Measurements from ENCODE around the gene KCTD5.

The KCTD5 gene

DNA sequence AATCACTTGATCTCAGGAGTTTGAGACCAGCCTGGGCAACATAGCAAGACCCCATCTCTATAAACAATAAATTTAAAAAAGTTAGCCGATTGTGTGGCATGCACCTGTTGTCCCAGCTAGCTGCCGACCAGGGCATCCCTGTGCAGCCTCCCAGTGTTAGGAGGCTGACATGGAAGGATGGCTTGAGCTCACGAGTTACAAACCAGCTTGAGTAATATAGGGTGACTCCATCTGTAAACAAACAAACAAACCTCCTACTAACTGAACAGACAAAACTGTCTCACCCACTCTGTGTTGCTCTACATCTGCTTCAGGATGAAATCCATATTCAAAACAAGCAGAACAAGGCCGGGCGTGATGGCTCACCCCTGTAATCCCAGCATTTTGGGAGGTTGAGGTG is 44.6 kb downstream of the KCTD5 start:
- DNase-seq (ENCODE audit: low spot score) = no peak

GRCh38 chr16:2728034-2728433 is 45.7 kb downstream of the KCTD5 start:
- DNase-seq (ENCODE audit: low spot score) = no peak

DNA sequence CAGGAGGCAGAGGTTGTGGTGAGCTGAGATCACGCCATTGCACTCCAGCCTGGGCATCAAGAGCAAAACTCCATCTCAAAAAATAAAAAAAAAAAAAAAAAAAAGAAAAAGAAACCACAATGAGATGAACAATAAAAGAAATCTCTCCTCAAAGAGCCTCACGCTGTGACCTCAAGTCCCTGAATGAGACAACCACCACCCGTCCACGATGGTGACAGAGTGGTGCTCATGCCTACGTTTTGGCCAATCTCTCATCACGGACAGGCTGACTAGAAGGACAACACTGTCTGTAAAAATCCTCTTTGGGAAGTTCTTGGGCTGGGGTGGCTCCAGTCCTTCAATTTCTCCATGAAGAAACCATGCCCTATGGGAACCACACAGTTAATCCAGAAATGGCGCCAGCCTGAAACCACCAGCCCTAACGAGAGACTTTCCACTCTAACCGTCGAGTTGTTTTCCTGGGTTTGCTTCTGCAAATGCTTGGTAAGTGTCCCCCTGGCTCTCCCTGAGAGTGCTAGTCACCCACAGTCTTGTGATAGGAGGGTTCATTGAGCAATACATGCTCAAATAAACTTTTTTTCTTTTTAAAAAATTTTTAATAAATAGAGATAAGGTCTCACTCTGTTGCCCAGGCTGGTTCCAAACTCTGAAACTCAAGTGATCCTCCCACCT is 52.7 kb downstream of the KCTD5 start:
- no peak for DNase-seq (ENCODE audit: low spot score)

DNA sequence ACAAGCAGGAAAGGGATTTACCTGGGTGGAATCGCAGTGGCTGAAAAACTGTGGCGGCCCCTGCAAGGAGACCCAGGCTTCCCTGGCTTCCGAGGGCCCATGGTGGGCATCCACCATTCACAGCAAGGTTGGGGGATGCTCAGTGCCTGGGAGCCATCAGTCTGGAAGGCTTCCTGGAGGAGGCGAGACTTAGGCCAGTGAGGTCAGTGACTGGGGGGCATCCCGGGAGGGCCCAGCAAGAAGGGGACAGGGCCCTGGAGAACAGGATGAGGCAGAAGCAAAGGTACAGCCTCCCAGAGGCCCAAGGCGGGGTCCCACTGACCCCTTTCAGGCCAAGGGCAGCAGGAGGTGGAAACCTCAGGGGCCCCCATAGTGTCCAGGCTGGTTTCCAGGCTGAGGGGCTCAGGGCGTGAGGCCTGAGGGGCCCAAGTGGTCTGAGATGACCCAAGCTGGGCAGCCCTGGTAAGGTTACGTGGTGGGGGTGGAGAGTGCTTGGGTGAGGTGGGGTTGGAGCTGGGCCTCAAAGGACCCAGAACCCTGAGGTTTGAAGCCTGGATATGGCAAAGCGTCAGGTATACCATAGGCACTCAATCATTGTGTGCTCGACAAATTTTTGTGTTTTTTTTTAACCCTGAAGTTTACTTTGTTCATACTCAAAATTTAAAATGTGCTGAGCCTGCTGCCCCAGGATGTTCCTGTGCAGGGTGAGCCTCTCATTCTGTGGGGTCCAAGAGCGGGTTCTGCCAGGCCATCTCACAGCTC is 54.3 kb downstream of the KCTD5 start:
- no peak for DNase-seq (ENCODE audit: low spot score)

GRCh38 chr16:2737238-2737605 is 54.9 kb downstream of the KCTD5 start:
- no peak for DNase-seq (ENCODE audit: low spot score)

DNA sequence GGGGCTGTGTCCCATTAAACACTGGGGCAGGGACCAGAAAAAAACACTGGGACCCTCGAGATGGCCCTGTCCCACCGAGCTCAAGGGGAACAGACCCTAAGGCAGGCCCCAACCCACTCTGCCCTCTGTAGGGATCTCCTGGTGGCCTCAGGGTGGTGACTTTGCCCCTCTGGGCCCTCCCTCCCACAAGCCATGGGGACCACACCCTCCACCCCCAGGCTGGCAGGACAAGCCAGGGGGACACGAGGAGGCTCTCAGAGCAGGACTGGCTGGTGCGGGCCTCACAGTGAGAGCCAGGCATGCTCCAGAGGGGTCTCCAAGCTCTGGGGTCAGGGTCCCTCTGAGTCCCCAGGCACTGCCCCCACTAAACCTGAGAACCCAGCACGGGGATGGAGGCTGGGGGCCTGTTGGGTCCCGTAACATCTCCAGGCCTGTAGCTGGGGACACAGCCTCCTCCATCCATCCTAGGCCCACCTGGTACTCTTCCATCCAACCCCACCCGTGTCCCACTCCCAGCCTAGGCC is 55.6 kb downstream of the KCTD5 start:
- no peak for DNase-seq (ENCODE audit: low spot score)

- DNase-seq (ENCODE audit: low spot score) = no peak
These were observed 56.3 kb downstream of the KCTD5 start for GRCh38 chr16:2738615-2739014.

- DNase-seq (ENCODE audit: low spot score) = no peak
These were observed 57.5 kb downstream of the KCTD5 start for GRCh38 chr16:2739625-2740430.

DNA sequence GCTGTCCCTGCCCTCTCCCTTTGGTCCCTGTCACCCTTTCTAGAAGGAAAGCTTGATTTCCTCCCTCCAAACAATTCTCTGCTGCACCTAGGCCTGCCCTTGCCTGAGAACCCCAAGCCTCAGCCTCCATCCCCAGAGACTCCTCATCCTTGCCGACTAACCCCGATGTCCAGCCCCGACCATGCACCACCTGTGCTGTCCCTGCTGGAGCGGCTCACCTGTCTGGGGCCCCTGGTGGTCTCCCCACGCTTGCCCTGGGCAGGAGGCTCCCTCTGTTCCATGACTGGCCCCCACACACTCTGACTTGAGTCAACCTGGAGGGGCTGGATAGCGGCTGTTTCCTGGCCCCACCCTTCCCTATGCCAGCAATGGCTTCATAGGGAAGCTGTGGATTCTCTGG is 58.2 kb downstream of the KCTD5 start:
- DNase-seq (ENCODE audit: low spot score) = no peak

GRCh38 chr16:2741168-2741567 is 58.8 kb downstream of the KCTD5 start:
- DNase-seq (ENCODE audit: low spot score) = no peak

- no peak for DNase-seq (ENCODE audit: low spot score)
These were observed 60.1 kb downstream of the KCTD5 start for GRCh38 chr16:2742323-2743006.

DNA sequence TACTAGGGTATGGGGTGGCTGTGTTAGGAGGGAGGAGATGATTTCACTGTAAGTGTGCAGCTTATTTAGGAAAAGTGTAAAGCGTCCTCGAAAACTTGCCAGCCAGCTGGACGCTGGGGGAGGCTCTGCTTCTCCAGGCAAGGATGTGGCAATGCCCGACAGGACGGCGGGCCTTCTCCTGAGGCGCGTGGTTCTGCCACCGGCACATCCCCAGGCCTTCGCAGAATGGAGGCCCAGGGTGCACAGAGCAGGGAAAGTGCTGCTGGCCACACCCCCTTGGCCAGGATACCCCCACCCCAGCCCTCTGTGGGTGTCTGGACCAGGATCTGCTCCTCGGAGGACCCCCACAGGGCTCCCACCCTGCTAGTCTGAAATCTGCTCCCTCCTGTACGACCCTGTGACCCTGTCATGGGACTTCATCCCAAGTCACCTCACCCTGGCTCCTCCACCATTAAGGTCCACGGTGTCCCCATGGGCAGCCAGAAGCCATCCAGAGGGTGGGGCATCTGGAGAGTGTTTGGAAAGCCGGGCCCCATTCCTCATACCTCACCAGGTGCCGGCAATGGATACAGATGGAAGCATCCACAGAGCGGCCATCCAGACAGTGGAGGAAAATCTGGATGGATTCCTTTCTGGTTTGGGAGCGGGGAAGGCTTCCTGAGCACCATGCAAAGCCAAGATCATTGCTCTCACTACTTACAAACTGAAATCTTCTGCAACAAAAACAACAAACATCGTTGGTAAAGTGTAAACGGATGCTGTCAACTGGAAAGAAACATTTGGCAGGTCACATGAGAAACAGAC is 60.9 kb downstream of the KCTD5 start:
- DNase-seq (ENCODE audit: low spot score) = no peak

- DNase-seq (ENCODE audit: low spot score) = no peak
These were observed 62.4 kb downstream of the KCTD5 start for GRCh38 chr16:2744711-2745110.

- no peak for DNase-seq (ENCODE audit: low spot score)
These were observed 63.0 kb downstream of the KCTD5 start for GRCh38 chr16:2745116-2745890.

DNA sequence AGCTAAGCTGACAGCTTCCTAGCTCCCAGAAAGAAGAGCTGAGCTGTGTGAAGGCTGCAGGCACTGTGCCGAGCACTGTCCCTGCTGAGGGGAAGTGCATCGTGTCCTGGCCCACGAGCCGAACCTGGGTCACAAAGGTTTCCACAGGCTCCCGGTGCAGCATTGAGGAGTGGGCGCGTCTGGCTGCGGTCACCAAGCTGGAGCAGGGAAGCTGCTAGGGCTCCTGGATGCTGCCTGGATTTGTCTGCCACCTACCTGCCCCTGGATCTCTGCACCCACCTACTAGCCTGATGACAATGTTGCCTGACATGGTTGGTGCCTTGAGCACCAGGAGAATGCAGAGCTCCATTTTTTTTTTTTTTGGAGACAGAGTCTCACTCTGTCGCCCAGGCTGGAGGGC is 63.6 kb downstream of the KCTD5 start:
- DNase-seq (ENCODE audit: low spot score) = no peak

DNA sequence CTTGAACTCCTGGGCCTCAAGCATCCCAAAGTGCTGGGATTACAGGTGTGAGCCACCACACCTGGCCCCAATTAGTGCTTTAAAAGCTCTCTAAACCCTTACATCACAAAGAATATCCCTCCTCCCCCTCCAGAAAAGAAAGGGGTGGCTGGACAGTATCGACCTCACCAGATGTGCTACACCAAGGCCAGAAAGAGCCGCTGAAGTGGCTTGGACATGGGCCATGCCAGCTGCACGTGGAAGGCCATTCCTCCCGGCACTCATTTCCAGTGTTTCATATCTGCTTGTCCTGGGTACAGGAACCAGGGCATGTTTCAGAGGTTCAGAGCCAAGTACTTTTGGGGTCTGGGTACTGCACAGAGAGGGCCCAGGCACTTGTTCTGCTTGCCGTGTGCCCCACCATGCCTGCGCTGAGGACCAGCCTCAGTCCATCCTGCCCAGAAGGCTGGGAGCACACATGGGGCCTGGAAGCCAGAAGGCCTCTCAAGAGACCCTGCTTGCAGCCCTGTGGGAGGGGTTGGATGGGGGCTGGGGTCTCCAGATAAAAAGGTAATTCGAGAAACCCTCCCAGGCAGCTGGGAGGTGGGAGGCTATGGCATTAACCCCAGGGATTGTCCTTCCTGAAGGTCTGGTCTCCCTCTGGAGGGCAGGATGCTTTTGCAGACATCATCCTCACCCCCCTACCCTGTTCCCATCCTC is 66.6 kb downstream of the KCTD5 start:
- no peak for DNase-seq (ENCODE audit: low spot score)

DNA sequence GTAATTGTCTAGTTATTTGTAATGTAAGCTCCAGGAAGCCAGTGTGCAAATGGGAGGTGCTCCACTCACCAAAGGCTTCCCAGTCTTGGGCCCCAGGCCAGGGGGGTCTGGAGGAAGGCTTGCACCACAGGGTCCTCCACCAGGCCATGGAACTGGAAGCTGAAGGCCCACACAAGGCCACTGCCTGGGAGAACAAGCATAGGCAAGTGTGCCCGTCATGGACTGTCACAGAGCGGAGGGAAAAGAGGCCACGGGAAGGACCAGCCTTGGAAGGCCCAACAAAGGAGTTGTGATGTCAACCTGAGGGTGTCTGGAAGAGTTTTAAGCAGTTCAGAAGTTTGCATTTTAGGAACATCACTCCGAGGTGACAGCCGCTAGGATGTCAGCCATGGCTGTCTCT is 67.2 kb downstream of the KCTD5 start:
- no peak for DNase-seq (ENCODE audit: low spot score)

- no peak for DNase-seq (ENCODE audit: low spot score)
These were observed 67.6 kb downstream of the KCTD5 start for GRCh38 chr16:2749936-2750335.

- no peak for DNase-seq (ENCODE audit: low spot score)
These were observed 69.3 kb downstream of the KCTD5 start for GRCh38 chr16:2751577-2752034.
